GM18499 (cell line): Measurements from ENCODE around the gene RRP1.
"Not testable (repeated sequence)": the region's sequence is repeated elsewhere in the genome, so short reads cannot be mapped to it uniquely, and the experiment has no call there.

Experiments
- ATAC-seq: cut with Tn5 transposase; IDR thresholded peaks from one replicate; pipeline ENCODE4 v1.9.1; 2021; ENCODE audit warnings: moderate number of reproducible peaks; ENCODE audit not compliant: insufficient read depth, unreplicated experiment

Gene RRP1

GRCh38 chr21:43829161-43829560 is 39.8 kb downstream of the RRP1 start:
- ATAC-seq, result no peak

- ATAC-seq, result no peak
These were observed 40.3 kb downstream of the RRP1 start for GRCh38 chr21:43829575-43830119.

- ATAC-seq, result no peak
These were observed 42.8 kb downstream of the RRP1 start for GRCh38 chr21:43832158-43832550.

- ATAC-seq, result no peak
These were observed 43.3 kb downstream of the RRP1 start for GRCh38 chr21:43832648-43833047.

- no peak for ATAC-seq
These were observed 44.9 kb downstream of the RRP1 start for GRCh38 chr21:43834146-43834905.

- no peak for ATAC-seq
These were observed 45.7 kb downstream of the RRP1 start for GRCh38 chr21:43835050-43835449.

- no peak for ATAC-seq
These were observed 46.5 kb downstream of the RRP1 start for GRCh38 chr21:43835861-43836260.

- no peak for ATAC-seq
These were observed 47.2 kb downstream of the RRP1 start for GRCh38 chr21:43836616-43837015.

GRCh38 chr21:43840259-43840658 is 50.9 kb downstream of the RRP1 start:
- no peak for ATAC-seq

GRCh38 chr21:43842742-43843141 is 53.4 kb downstream of the RRP1 start:
- no peak for ATAC-seq

- ATAC-seq, result not testable (repeated sequence)
These were observed 55.5 kb downstream of the RRP1 start for GRCh38 chr21:43844906-43845305.

GRCh38 chr21:43845386-43845785 is 56.0 kb downstream of the RRP1 start:
- no peak for ATAC-seq

- no peak for ATAC-seq
These were observed 57.1 kb downstream of the RRP1 start for GRCh38 chr21:43846430-43846829.

- no peak for ATAC-seq
These were observed 57.9 kb downstream of the RRP1 start for GRCh38 chr21:43847301-43847700.

GRCh38 chr21:43848771-43849170 is 59.4 kb downstream of the RRP1 start:
- no peak for ATAC-seq

GRCh38 chr21:43849532-43850299 is 60.3 kb downstream of the RRP1 start:
- ATAC-seq, result no peak

GRCh38 chr21:43850728-43851295 is 61.4 kb downstream of the RRP1 start:
- no peak for ATAC-seq

- ATAC-seq, result no peak
These were observed 62.2 kb downstream of the RRP1 start for GRCh38 chr21:43851593-43851992.

- no peak for ATAC-seq
These were observed 64.7 kb downstream of the RRP1 start for GRCh38 chr21:43853851-43854772.
